Measurements from ENCODE around the gene EEF1AKMT3.

EEF1AKMT3 gene

DNA sequence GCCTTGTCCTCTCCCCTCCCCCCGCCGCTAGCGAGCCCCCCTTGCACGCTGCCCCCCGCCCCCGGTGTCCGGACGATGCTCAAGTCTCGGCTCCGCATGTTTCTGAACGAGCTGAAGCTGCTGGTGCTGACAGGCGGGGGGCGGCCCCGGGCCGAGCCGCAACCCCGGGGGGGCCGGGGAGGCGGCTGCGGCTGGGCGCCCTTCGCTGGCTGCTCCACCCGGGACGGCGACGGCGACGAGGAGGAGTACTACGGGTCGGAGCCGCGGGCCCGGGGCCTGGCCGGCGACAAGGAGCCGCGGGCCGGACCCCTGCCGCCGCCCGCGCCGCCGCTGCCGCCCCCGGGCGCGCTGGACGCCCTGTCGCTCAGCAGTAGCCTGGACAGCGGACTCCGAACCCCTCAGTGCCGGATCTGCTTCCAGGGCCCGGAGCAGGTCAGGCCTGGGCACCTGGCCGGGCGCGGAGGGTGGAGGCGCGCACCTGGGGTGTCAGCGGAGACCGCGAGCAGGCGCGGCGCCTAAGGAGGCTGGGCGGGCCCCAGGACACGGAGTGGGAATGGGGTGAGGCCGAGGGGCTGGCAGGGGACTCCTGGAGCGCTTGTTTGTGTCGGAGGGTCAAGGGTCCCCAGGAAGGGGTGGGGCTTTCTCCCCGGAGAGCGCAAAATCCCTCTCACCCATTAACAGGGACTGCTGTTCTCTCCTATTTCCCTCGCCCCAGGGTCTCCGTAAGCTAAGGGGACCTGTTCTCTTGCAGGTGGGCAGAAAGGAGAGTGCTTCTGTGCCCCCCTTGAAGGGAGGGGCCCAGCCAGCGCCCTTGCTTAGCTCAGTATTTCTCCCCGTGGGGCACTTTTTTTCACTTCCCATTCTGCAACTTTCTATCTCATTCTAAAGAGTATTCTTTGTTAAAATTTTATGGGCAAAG, 16.7 kb upstream of the EEF1AKMT3 start:
- DNase-seq (ENCODE audit: low read depth) = no peak
- in situ Hi-C loops (cut with HindIII; ENCODE audit: low sequenced_read_pairs) = loop anchor here (5.0 kb wide), 1 partner anchor 62 kb away; the partner anchor contains the start of gene AVIL
- H3K4me3 ChIP-seq (ENCODE audit: low read depth, low read length) = peak overlapping the region; percentile 55
- TF ChIP-seq, protein P1, sequence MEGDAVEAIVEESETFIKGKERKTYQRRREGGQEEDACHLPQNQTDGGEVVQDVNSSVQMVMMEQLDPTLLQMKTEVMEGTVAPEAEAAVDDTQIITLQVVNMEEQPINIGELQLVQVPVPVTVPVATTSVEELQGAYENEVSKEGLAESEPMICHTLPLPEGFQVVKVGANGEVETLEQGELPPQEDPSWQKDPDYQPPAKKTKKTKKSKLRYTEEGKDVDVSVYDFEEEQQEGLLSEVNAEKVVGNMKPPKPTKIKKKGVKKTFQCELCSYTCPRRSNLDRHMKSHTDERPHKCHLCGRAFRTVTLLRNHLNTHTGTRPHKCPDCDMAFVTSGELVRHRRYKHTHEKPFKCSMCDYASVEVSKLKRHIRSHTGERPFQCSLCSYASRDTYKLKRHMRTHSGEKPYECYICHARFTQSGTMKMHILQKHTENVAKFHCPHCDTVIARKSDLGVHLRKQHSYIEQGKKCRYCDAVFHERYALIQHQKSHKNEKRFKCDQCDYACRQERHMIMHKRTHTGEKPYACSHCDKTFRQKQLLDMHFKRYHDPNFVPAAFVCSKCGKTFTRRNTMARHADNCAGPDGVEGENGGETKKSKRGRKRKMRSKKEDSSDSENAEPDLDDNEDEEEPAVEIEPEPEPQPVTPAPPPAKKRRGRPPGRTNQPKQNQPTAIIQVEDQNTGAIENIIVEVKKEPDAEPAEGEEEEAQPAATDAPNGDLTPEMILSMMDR (IDR thresholded peaks at IDR 0.05; ENCODE audit: low read depth, low read length, missing control alignments) = no peak

DNA sequence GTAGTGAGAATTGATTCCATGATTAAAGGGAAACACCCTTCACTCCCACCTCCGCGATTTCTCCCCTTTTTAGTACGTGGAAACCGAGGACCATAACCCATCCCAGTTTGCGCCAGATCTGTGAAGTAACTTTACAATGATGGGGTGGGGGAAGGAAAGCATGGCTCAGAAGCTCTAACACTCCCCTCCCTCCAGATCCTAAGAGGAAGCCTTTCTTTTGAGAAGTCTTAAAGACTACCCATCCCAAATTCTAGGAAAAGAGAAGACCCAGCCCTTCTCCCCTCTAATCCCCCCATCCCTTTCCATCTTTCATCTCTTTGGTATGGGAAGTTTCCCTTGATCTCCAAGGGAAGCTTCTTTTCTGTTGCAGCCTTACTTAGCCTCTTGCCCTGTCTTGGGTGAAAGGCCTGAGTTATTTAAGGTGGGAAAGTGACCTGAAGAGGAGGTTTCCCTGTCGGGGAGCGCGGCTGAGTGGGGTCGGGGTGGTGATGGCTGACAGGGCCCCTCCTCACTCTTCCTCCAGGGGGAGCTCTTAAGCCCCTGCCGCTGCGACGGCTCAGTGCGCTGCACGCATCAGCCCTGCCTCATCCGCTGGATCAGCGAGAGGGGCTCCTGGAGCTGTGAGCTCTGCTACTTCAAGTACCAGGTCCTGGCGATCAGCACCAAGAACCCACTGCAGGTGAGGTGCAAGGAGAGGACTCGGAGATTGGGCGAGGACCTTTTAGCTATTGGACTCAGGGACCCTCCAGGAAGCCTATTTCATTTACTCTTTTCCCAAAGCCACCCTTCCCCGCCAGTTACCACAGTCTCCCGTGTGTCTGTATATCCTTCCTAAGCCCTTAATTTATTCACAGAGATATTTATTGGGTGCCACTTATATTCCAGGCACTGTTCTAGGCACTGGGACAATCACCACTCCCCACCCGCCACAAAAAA, 15.7 kb upstream of the EEF1AKMT3 start:
- TF ChIP-seq, protein P1 (IDR thresholded peaks at IDR 0.05; ENCODE audit: low read depth, low read length, missing control alignments) = peak; percentile 76
- DNase-seq (ENCODE audit: low read depth) = no peak
- H3K4me3 ChIP-seq (ENCODE audit: low read depth, low read length) = peak overlapping the region; percentile 55
- in situ Hi-C loops (cut with HindIII; ENCODE audit: low sequenced_read_pairs) = loop anchor here (5.0 kb wide), 1 partner anchor 61 kb away; the partner anchor contains the start of gene AVIL

DNA sequence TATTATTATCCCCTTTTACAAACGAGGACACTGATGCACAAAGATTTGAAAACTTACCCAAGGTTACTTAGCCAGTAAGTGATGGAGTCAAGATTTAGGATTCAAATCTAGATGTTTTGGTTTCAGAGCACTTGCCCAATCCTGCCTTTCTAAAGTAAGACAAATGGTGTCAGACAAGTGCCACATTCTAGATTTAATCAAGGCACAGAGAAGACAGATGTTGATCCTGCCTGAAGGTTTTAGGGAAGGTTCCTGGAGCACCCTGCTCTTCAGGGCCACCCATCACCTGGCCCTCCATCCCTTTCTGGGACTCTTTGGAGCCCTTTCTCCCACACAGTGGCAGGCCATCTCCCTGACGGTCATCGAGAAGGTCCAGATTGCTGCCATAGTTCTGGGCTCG, 14.6 kb upstream of the EEF1AKMT3 start:
- in situ Hi-C loops (cut with HindIII; ENCODE audit: low sequenced_read_pairs) = loop anchor here (5.0 kb wide), 1 partner anchor 60 kb away; the partner anchor contains the start of gene AVIL
- H3K4me3 ChIP-seq (ENCODE audit: low read depth, low read length) = no peak overlapping the region
- DNase-seq (ENCODE audit: low read depth) = no peak
- TF ChIP-seq, protein P1 (IDR thresholded peaks at IDR 0.05; ENCODE audit: low read depth, low read length, missing control alignments) = no peak

DNA sequence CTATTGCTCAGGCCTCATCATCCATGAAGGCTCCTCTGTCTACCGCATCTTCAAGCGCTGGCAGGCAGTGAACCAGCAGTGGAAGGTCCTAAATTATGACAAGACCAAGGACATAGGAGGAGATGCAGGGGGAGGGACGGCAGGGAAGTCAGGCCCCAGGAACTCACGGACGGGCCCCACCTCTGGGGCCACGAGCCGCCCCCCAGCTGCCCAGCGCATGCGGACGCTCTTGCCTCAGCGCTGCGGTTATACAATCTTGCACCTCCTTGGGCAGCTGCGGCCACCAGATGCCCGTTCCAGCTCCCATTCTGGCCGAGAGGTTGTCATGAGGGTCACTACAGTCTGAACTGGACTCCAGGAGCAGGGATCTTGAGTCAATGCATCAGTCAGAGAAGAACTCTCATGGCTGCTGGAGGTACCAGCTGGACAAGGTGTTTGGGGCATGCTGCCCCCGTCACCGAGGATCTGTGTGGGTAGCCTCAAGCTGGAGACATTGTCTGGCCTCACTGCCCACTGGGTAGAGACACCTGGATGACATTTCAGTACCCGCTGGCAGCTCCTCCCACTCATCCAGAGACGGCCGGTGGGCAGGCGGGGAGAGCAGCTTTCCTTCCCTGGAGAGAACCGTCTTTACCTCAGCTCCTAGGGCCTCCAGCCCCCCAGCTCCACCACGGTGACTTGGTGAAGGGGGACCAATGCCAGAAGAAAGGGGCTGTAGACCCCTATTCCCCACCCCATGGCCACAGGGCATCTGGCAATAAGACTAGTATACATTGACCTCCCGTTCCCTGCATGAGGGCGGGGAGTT, 13.7 kb upstream of the EEF1AKMT3 start:
- H3K4me3 ChIP-seq (ENCODE audit: low read depth, low read length) = no peak overlapping the region
- TF ChIP-seq, protein P1 (IDR thresholded peaks at IDR 0.05; ENCODE audit: low read depth, low read length, missing control alignments) = no peak
- no peak for DNase-seq (ENCODE audit: low read depth)
- in situ Hi-C loops (cut with HindIII; ENCODE audit: low sequenced_read_pairs) = loop anchor here (5.0 kb wide), 1 partner anchor 59 kb away; the partner anchor contains the start of gene AVIL

DNA sequence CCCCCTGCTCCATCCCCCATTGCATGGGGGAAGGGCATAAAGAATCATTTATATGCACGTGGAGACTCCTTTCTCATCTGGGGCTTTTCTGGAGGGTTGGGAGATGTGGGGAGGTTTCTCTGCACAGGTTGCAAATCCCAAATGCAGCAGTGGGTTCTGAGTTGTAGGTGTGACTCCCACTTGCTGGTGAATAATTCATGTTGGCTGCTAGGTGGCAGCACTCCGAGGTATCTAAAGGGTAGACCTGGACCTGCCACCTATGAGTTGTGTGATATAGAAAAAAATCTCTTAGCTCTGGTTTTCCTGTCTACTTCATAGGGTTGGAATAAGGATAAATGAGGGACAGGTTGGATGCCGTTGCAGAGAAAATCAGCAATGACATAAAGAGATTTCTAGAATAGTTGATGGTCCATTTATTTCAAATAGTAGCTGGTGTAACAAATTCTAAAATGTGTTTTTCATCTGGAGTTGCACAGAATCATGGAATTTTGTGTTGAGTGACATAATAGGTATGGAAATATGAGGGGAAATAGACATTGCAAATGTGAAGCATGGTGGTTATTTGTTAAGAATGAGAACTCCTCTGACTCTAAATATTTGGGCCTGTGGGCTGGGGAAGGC, 12.9 kb upstream of the EEF1AKMT3 start:
- no peak for DNase-seq (ENCODE audit: low read depth)
- TF ChIP-seq, protein P1 (IDR thresholded peaks at IDR 0.05; ENCODE audit: low read depth, low read length, missing control alignments) = peak; percentile 51
- in situ Hi-C loops (cut with HindIII; ENCODE audit: low sequenced_read_pairs) = loop anchor here (5.0 kb wide), 1 partner anchor 58 kb away; the partner anchor contains the start of gene AVIL
- no peak overlapping the region for H3K4me3 ChIP-seq (ENCODE audit: low read depth, low read length)
